GM23248 (cell line): ENCODE results near the gene ST6GALNAC3. TPM values are rescaled to one million over a fixed set of nuclear protein-coding genes. Genes with fewer than 3 reads are reported as not detected.

Experiments used
- DNase-seq: peaks from one replicate; pipeline ENCODE4 v3.0.0-alpha.2; 2015
- H2AFZ ChIP-seq: fragments of 200-600 bp; sonication (generic); 2 replicates; pipeline ENCODE4 v1.6.1; 2016; ENCODE audit warnings: antibody characterized with exemption
- H3F3A ChIP-seq: fragments of 200-600 bp; sonication (generic); 2 replicates; pipeline ENCODE4 v1.6.1; 2016; ENCODE audit warnings: mild to moderate bottlenecking, antibody characterized with exemption, mixed run types; ENCODE audit not compliant: insufficient read depth
- H3K27ac ChIP-seq: fragments of 200-600 bp; sonication (generic); 2 replicates; pipeline ENCODE4 v1.5.1; 2016; ENCODE audit warnings: mild to moderate bottlenecking
- H3K27me3 ChIP-seq: fragments of 200-600 bp; sonication (generic); replicated peaks from 2 replicates; pipeline ENCODE4 v1.6.1; 2016; ENCODE audit warnings: mild to moderate bottlenecking; ENCODE audit not compliant: insufficient read depth
- H3K36me3 ChIP-seq: fragments of 200-600 bp; sonication (generic); 2 replicates; pipeline ENCODE4 v1.6.1; 2016; ENCODE audit warnings: low read depth, mild to moderate bottlenecking
- H3K4me1 ChIP-seq: fragments of 200-600 bp; sonication (generic); 2 replicates; pipeline ENCODE4 v1.6.1; 2016; ENCODE audit warnings: mild to moderate bottlenecking; ENCODE audit not compliant: insufficient read depth
- H3K4me2 ChIP-seq: fragments of 200-600 bp; sonication (generic); one replicate; pipeline ENCODE4 v1.6.1; 2016; ENCODE audit warnings: mild to moderate bottlenecking; ENCODE audit not compliant: unreplicated experiment
- H3K4me3 ChIP-seq: fragments of 200-600 bp; sonication (generic); 2 replicates; pipeline ENCODE4 v1.5.1; 2016; ENCODE audit warnings: mild to moderate bottlenecking
- H3K79me2 ChIP-seq: fragments of 200-600 bp; sonication (generic); 2 replicates; pipeline ENCODE4 v1.6.1; 2016; ENCODE audit warnings: mild to moderate bottlenecking; ENCODE audit not compliant: insufficient read depth
- H3K9ac ChIP-seq: fragments of 200-600 bp; sonication (generic); 2 replicates; pipeline ENCODE4 v1.6.1; 2016; ENCODE audit warnings: mild to moderate bottlenecking
- H3K9me2 ChIP-seq: fragments of 200-600 bp; sonication (generic); 2 replicates; pipeline ENCODE4 v1.6.1; 2016; ENCODE audit warnings: mixed run types, mild to moderate bottlenecking, moderate library complexity; ENCODE audit not compliant: insufficient read depth
- H3K9me3 ChIP-seq: fragments of 200-600 bp; sonication (generic); one replicate; pipeline ENCODE4 v1.6.1; 2017; ENCODE audit warnings: low read depth
- H4K20me1 ChIP-seq: fragments of 200-600 bp; sonication (generic); 2 replicates; pipeline ENCODE4 v1.6.0; 2016; ENCODE audit not compliant: insufficient read depth
- EZH2 ChIP-seq: fragments of 200-600 bp; sonication (generic); IDR thresholded peaks from 2 replicates; pipeline ENCODE4 v1.6.1; 2018; ENCODE audit warnings: antibody characterized with exemption, mild to moderate bottlenecking; ENCODE audit not compliant: insufficient read depth, poor library complexity, severe bottlenecking
- EZH2phosphoT487 ChIP-seq: fragments of 200-600 bp; sonication (generic); IDR thresholded peaks from 2 replicates; pipeline ENCODE4 v1.6.1; 2018; ENCODE audit warnings: antibody characterized with exemption, moderate library complexity, mild to moderate bottlenecking, low read depth; ENCODE audit not compliant: insufficient read depth
- WGBS, 2 experiments: methylation state at CpG; one replicate each; pipeline ENCODE4 v1.1.6; 2015 to 2017; ENCODE audit warnings: low lambda C conversion rate in 2 of 2, low coverage in 1 of 2; ENCODE audit errors: missing lambda C conversion rate in 2 of 2; 5-methylcytosine and 5-hydroxymethylcytosine counted together
- in situ Hi-C: fragments of 300-500 bp; cut with MboI; formaldehyde crosslinking; loops from 2 replicates; pipeline ENCODE4 v1.15.0; 2020
- polyA plus RNA-seq: library from polyadenylated mRNA; unstranded; fragments of >200 nt; fragmentation: Nextera tagmentation; extraction: Ambion mirVana; gene quantifications from 2 replicates; pipeline ENCODE4 v1.2.1, GENCODE V29; 2016
- total RNA-seq: library from RNA; depleted of rRNA; stranded (reverse); fragments of >200 nt; shearing (Covaris generic); gene quantifications from 2 replicates; pipeline ENCODE4 v1.2.3, GENCODE V29; 2014

ST6GALNAC3 gene
- total and polyA plus RNA-seq, 2 experiments from 2014 or later, result not detected

DNA sequence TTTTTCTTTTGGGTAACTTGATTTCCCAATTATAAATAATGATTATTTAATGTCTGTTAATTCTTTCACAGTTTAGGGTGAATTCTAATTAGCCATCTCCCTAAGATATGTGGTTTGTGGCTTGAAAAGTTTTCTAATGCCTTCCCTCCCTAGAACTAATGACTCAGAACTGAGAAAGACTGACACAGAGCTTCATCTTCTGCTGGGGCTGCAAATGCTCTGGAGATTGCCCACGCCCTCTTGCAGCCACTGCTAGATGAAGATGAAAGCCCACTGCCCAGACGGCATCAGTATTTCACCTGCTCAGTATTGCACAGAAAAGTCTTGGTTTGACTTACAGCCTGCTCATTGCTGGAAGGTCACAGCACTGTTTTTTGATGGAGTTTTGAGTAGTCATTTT is 101.5 kb downstream of the ST6GALNAC3 start:
- no peaks in the 10 kb centered on the region for H3K9me3 ChIP-seq
- H2AFZ ChIP-seq, result no peak overlapping the region
- H3K79me2 ChIP-seq, result no peaks in the 10 kb centered on the region
- no peaks in the 10 kb centered on the region for H3K36me3 ChIP-seq
- no peak for DNase-seq
- no peaks in the 10 kb centered on the region for H3K9me2 ChIP-seq
- H3K4me3 ChIP-seq, result no peak overlapping the region
- no peak overlapping the region for H3K27ac ChIP-seq
- in situ Hi-C loops, result no loop called here
- H4K20me1 ChIP-seq, result no peaks in the 10 kb centered on the region
- WGBS, 2 experiments, result 19 to 25% methylated on average over 2 of the region's 2 CpGs
- H3K27me3 ChIP-seq, result no peaks in the 10 kb centered on the region
- no peak overlapping the region for H3K4me2 ChIP-seq
- no peaks in the 10 kb centered on the region for H3F3A ChIP-seq
- H3K4me1 ChIP-seq, result no peaks in the 10 kb centered on the region
- no peak for TF ChIP-seq EZH2phosphoT487
- TF ChIP-seq EZH2, result no peak
- no peak overlapping the region for H3K9ac ChIP-seq

DNA sequence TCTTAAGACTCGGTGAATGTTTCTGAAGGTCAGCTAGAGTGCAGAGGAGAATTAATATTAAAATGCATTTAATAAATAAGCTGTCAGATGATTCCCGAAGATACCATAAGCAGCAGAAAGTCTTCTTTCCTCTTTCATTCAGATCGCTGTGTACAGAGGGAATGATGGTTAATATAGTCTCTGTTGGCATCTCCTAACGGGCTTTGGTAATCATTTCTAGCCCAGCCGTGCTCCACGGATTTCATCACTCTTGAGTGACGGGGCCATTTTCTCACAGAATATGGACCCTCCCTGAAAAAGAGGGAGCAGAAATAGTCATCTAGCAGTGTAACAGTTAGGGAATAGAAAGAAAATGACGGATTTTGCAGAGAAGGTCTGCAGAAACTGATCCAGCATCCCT is 103.1 kb downstream of the ST6GALNAC3 start:
- no peak for TF ChIP-seq EZH2
- no peak for TF ChIP-seq EZH2phosphoT487
- no peak for DNase-seq
- H3K27ac ChIP-seq, result no peak overlapping the region
- 66 to 68% methylated on average over 8 of the region's 8 CpGs for WGBS, 2 experiments
- no peaks in the 10 kb centered on the region for H3K79me2 ChIP-seq
- no peaks in the 10 kb centered on the region for H3K36me3 ChIP-seq
- H3K9me3 ChIP-seq, result no peaks in the 10 kb centered on the region
- no peak overlapping the region for H3K9ac ChIP-seq
- H2AFZ ChIP-seq, result no peak overlapping the region
- in situ Hi-C loops, result no loop called here
- no peaks in the 10 kb centered on the region for H4K20me1 ChIP-seq
- no peaks in the 10 kb centered on the region for H3F3A ChIP-seq
- H3K4me2 ChIP-seq, result no peak overlapping the region
- no peaks in the 10 kb centered on the region for H3K27me3 ChIP-seq
- no peaks in the 10 kb centered on the region for H3K4me1 ChIP-seq
- no peak overlapping the region for H3K4me3 ChIP-seq
- no peaks in the 10 kb centered on the region for H3K9me2 ChIP-seq

DNA sequence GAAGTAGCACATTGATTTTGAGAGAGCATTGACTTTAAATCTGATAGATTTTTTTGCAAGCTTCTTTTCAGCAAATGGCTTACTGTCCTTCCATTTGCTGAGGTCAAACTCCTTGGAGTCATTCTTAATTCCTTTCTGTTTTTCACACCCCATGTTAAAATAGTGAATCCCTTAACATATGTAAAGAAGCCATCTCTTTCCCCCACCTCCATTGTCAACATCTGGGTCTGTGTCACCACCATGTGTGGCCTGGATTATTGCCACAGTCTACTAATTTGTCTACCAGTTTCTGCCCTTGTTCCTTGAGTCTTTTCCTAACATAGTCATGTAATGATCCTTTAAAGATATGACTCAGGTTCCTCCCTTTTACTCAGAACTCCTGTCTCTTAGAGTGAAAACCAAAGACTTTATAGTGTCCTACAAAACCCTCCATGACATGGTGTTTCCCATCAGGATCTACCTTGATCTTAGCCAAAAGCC is 104.7 kb downstream of the ST6GALNAC3 start:
- Histone ChIP-seq H3K9ac (no peak overlapping the region), H3K4me3 (no peak overlapping the region), H3K9me2 (no peaks in the 10 kb centered on the region), H3K4me2 (no peak overlapping the region), H3K27ac (no peak overlapping the region), H3K36me3 (no peaks in the 10 kb centered on the region), H3K79me2 (no peaks in the 10 kb centered on the region), H3K9me3 (no peaks in the 10 kb centered on the region), H3K4me1 (no peaks in the 10 kb centered on the region), H4K20me1 (no peaks in the 10 kb centered on the region; the same call in 1 of the 2 replicates), H3F3A (no peaks in the 10 kb centered on the region), H2AFZ (no peak overlapping the region), H3K27me3 (no peaks in the 10 kb centered on the region)
- in situ Hi-C loops, result no loop called here
- no peak for DNase-seq
- no peak for TF ChIP-seq EZH2
- no peak for TF ChIP-seq EZH2phosphoT487

DNA sequence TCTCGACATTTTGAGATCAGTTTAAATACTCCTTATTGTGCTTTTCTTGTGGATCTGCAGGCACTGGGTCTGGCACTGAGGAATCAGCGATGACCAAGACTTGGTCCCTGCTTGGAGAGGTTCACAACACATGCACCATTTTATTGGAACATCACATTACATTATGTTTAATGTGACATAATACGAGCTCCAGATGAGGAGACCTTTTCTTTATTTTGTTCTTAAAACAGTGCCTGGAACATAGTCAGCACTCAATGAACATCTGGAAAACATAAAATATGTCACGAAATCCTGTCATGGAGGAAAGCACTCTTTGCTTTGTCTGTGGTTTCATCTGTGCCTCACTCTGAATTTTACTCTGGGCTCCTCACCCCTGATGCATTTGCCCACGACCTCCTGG is 110.7 kb downstream of the ST6GALNAC3 start:
- Histone ChIP-seq H3K27me3 (no peaks in the 10 kb centered on the region), H3K9me3 (no peaks in the 10 kb centered on the region), H3K36me3 (no peaks in the 10 kb centered on the region), H3K9ac (no peak overlapping the region), H3F3A (no peaks in the 10 kb centered on the region), H4K20me1 (no peaks in the 10 kb centered on the region; the same call in 1 of the 2 replicates), H3K4me2 (no peak overlapping the region), H3K27ac (no peak overlapping the region), H3K79me2 (no peaks in the 10 kb centered on the region), H3K4me3 (no peak overlapping the region), H3K4me1 (no peaks in the 10 kb centered on the region), H3K9me2 (no peaks in the 10 kb centered on the region), H2AFZ (no peak overlapping the region)
- TF ChIP-seq EZH2 (no peak), EZH2phosphoT487 (no peak)
- no peak for DNase-seq
- WGBS, 2 experiments, result 13 to 16% methylated on average over 5 of the region's 5 CpGs
- in situ Hi-C loops, result no loop called here
